ENCODE data around the gene DUSP22.
A peak's percentile ranks its signal among the peaks of the same experiment; 100 is the strongest.

DUSP22 gene

GRCh38 chr6:353642-354614, 61.6 kb downstream of the DUSP22 start:
- no peak for DNase-seq

- DNase-seq: no peak
Measured at GRCh38 chr6:354631-355280, 62.5 kb downstream of the DUSP22 start.

GRCh38 chr6:355373-356208, 63.3 kb downstream of the DUSP22 start:
- no peak for DNase-seq

- peak; percentile 31 for DNase-seq
Measured at GRCh38 chr6:356828-357251, 64.6 kb downstream of the DUSP22 start.

GRCh38 chr6:357261-357790, 65.0 kb downstream of the DUSP22 start:
- no peak for DNase-seq

GRCh38 chr6:357791-358341, 65.6 kb downstream of the DUSP22 start:
- no peak for DNase-seq

GRCh38 chr6:358432-358831, 66.1 kb downstream of the DUSP22 start:
- no peak for DNase-seq

- DNase-seq: no peak
Measured at GRCh38 chr6:358847-359246, 66.6 kb downstream of the DUSP22 start.

GRCh38 chr6:359261-360035, 67.2 kb downstream of the DUSP22 start:
- DNase-seq: no peak

GRCh38 chr6:360349-360748, 68.1 kb downstream of the DUSP22 start:
- DNase-seq: no peak

GRCh38 chr6:360764-361373, 68.6 kb downstream of the DUSP22 start:
- DNase-seq: no peak

GRCh38 chr6:361411-362132, 69.3 kb downstream of the DUSP22 start:
- no peak for DNase-seq

- DNase-seq: no peak
Measured at GRCh38 chr6:362231-362923, 70.1 kb downstream of the DUSP22 start.

- DNase-seq: no peak
Measured at GRCh38 chr6:362924-363249, 70.6 kb downstream of the DUSP22 start.

- no peak for DNase-seq
Measured at GRCh38 chr6:363291-363690, 71.0 kb downstream of the DUSP22 start.

- no peak for DNase-seq
Measured at GRCh38 chr6:363909-364308, 71.6 kb downstream of the DUSP22 start.

- no peak for DNase-seq
Measured at GRCh38 chr6:364609-365540, 72.6 kb downstream of the DUSP22 start.

- no peak for DNase-seq
Measured at GRCh38 chr6:365835-366234, 73.5 kb downstream of the DUSP22 start.
